Hepatocyte (in vitro differentiated cells): ENCODE results near the gene DVL2.
A peak's percentile ranks its signal among the peaks of the same experiment; 100 is the strongest.

ENCODE experiments used
- EZH2 ChIP-seq: fragments of 200-600 bp; sonication (generic); IDR thresholded peaks from 2 replicates; pipeline ENCODE4 v1.6.1; 2016; ENCODE audit warnings: antibody characterized with exemption, mild to moderate bottlenecking, borderline replicate concordance
- TF ChIP-seq, protein P1 (sequence below): fragments of 200-600 bp; sonication (generic); IDR thresholded peaks from 2 replicates; pipeline ENCODE4 v1.5.1; 2016; ENCODE audit warnings: antibody characterized with exemption, mild to moderate bottlenecking; ENCODE audit not compliant: poor library complexity

DNA sequence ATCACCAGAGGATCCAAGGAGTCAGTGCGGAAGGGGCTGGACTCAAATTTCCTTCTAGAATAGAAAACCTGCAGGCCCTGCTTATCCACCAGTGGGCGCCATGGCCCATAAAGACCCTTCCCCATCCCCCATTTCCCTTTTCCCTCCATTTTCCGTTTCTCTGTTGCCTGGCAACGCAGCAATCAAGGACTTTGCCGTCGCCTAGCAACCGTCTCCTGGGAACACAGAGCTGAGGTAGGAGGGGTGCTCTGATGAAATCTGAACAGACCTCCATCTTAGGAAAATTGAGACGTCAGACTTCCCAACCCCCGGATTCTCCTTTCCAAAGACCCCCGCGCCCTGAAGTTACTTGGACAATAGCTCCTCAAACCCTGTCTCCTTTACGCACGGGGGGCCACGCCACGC is 20.4 kb downstream of the DVL2 start:
- TF ChIP-seq, protein P1, sequence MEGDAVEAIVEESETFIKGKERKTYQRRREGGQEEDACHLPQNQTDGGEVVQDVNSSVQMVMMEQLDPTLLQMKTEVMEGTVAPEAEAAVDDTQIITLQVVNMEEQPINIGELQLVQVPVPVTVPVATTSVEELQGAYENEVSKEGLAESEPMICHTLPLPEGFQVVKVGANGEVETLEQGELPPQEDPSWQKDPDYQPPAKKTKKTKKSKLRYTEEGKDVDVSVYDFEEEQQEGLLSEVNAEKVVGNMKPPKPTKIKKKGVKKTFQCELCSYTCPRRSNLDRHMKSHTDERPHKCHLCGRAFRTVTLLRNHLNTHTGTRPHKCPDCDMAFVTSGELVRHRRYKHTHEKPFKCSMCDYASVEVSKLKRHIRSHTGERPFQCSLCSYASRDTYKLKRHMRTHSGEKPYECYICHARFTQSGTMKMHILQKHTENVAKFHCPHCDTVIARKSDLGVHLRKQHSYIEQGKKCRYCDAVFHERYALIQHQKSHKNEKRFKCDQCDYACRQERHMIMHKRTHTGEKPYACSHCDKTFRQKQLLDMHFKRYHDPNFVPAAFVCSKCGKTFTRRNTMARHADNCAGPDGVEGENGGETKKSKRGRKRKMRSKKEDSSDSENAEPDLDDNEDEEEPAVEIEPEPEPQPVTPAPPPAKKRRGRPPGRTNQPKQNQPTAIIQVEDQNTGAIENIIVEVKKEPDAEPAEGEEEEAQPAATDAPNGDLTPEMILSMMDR = peak; percentile 57
- no peak for TF ChIP-seq EZH2
